Midbrain (tissue), 1 donor: ENCODE data around the gene PCDH1.

Experiments
- DNase-seq: peaks from one replicate; lab custom pipeline; 2025; lab: John Stamatoyannopoulos, UW

The PCDH1 gene

DNA sequence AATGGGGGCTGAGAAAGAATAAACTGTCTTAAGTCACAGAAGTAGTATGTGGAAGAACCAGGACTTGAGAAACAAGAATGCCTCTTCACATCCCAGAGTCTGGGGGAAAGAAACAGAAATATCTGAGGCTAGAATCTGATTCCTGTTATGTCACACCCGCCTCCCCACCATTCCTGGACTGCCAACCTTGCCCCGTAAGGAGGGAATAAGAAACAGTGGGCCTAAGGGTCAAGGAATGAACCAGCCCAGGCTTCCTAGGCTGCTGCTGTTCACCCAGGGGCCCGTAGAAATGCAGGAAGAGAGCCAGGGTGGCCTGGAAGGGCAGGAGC, 4.3 kb downstream of the PCDH1 start:
- no peak for DNase-seq

DNA sequence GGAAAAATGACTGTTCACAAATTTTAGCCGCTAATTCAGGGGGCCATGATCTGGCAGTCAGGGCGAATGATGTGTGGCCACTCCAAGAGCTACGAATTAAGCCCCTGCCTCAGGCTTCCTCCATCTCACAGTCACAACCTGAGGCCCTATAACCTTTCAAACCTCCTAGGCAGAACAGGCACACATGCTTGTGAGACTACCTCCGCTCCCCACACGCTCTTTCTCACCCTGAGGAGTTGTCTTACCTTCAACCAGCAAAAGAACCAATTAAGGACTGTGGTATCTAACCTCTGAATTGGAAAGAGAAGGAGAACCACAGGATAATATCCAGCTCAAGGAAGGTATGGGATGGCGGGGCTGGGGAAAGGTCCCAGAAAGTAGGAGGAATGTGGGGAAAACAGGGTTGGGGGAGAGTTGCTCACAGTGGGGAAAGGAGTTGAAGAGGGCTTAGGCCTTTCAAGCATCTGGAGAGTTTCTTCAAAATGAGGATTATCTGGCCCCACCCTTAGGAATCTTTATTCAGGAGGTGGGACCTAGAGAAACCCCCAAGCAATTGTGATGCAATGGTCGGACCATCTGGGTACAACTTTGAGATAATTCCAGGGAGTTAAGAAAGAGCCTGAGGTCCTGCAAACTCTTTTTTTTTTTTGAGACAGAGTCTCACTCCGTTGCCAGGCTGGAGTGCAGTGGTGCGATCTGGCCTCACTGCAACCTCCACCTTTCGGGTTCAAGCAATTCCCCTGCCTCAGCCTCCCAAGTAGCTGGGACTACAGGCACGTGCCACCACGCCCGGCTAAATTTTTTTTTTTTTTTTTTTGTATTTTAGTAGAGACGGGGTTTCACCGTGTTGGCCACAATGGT, 5.5 kb downstream of the PCDH1 start:
- DNase-seq: no peak

DNA sequence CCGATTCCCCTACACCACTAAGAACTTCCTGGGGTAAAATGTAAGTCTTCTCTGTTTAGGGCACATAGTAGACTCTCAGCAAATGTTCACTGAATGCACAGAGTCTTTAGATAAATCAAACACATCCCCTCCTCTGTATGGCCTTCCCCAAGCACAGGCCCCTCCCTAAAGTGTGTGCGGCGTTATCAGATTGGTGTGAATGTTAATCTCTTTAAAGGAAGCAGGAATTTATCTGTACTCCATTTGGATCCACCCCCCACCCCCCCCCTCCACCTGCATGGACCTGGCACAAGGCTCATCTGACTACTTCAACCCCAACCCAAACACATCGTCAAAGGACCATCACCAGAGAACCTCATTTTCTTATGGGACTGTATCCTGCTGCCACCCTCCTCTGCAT, 6.3 kb downstream of the PCDH1 start:
- DNase-seq: no peak

DNA sequence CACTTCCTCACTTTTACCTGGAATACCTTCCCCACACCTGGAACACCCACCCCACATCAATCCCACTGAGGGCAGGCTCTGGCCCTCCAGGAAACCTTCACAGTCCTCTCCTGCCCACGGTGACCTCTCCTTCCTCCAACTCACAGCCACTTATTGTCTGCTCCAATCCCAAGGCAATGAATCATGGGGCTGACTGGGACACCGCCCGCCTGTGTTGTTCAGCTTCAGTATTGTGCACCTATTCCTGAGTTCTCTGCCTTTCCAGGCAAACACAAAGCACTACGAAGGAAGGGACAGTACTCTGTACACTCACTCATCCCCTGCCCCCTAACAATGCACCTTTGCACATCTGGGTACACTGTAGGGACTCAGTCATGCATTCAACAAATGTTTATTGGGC, 7.3 kb downstream of the PCDH1 start:
- no peak for DNase-seq

DNA sequence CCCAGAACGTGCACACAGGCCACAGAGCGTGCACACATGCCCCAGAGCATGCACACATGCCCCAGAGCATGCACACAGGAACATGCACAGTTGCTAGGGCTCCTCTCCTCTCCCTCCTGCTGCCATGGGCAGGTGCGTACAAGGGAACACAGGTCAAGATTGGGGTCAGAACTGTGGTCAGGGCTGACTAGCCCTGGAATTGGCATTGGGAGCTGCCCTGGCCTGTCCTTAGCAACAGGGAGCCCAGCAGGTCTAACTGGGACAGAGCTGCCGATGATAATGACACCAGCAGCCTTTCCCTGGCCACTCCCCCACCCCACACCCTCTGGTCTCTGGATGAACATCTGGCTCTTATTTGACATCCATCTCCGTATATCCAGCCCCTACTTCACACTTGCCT, 8.0 kb downstream of the PCDH1 start:
- no peak for DNase-seq

DNA sequence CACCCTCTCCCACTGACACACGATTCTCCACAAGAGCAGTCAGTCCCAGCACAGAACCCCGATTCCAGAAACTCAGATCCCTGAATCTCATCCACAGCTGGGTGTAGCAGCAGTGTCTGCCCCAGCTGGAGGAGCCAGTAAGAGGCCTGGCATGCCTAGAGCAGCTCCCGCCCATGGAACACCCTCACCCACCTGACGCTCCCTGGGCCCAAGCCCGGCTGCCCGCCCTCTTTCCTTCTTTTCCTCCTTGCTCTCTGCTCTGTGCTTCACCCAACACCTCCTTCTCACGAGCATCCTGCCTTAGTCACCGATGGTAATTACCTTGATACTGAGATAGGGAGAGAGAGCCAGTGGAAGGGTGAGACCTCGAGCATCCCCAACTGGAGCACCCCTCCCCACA, 8.7 kb downstream of the PCDH1 start:
- no peak for DNase-seq

DNA sequence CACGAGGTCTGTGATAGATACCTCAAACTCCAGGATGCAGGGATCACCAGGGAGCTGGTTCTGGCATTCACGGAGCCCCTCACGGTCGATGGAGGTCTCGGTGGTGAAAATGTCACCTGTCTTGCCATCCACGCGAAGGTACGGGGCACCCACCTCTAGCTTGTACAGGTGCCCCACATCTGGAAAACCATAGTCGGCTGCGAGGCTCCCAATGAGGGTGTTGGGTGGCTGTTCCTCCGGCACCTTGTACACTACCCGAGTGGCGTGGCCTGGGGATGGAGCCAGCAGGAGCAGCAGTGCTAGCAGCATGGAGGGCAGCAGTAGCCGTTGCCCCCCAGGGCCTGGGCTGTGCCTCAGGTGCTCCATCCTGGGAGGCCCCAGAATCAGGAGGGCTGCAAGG, 9.2 kb downstream of the PCDH1 start:
- DNase-seq: no peak

DNA sequence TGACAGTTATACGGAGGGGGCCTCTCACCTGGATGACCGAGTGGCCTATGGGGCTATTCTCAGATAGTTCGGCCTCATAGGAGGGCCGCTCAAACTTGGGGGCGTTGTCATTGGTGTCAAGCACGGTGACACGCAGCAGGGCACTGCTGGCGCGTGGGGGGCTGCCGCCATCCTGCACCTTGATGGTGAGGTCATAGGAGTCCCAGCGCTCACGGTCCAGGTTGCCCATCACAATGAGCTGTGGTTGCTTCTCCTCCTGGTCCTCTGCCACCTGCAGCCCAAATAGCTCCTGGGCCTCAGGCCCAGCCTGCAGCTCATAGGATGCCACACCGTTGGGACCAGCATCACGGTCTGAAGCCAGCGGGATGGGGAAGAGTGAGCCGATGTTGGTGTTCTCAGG, 9.7 kb downstream of the PCDH1 start:
- DNase-seq: no peak

DNA sequence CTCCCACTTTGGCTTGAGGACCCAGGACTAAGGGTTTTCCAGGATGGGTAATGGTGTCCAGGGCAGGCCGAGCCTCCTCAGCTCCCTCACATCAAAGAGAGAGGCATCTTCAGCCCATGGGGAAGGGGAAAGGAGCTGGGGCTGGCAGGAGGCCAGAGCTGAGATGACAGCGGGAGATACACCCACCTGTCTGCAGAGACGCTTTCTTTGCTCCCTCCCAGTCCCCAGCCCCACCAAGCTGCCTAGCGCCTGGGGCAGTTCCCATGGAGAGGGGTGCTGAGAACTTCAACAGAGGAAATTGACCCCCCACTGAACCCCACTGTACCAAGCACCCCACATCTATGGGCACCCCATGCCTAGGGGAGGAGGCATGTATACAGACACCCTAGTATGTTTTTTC, 10.6 kb downstream of the PCDH1 start:
- no peak for DNase-seq

DNA sequence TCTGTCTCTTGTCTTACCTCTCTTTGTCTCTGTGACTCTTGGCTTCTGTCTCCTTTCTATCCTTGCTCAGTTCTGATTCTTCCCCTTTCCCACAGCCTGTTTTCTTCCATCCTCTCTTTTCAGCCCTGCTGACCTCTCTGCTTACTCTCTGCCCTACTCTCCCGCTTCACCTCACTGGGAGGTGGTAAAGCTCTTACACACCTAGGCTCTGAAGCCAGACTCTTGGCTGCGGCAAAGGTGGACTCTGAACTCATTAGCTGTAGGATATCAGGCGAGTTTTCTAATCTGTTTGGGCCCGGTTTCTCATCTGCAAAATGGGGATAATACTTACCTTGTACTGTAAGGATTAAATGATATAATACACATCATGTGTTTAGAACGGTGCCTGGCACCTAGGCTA, 11.1 kb downstream of the PCDH1 start:
- no peak for DNase-seq

DNA sequence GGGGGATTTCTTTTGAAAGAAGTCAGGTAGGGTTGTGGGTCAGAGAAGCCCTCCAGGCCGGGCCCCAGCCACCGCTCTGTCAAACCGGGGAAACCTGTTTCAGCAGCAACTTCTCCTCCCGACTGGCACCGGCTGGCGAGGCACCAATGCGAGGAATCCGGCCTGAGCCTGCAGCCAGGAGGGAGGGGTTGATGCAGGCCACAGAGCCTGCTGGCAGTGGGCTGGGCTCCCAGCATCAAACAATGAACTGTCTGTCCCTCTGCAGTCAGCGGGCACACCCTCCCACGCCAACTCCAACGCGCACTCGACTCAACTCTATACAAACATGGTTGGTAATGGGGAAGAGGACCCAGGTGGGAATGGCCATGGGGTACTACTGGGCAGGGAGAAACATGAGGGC, 12.1 kb downstream of the PCDH1 start:
- peak; percentile 90 for DNase-seq

DNA sequence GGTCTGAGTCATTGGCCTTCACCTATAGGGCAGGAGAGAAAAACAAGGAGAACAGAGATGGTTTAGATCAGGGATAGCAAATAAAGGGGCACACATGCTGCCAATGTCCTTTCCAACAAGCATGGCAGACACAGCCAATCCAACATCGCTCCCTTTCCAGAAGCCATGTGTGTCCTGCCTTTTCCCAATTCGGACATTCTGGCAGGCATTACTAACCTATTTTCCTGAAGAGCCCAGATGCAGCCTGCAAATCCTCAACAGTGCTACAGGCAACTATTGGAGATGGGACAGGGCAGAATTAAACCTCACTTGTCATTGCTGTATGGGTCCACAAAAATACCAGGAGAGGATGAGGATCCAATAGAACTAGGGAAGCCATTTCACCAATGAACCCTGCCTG, 12.8 kb downstream of the PCDH1 start:
- no peak for DNase-seq

DNA sequence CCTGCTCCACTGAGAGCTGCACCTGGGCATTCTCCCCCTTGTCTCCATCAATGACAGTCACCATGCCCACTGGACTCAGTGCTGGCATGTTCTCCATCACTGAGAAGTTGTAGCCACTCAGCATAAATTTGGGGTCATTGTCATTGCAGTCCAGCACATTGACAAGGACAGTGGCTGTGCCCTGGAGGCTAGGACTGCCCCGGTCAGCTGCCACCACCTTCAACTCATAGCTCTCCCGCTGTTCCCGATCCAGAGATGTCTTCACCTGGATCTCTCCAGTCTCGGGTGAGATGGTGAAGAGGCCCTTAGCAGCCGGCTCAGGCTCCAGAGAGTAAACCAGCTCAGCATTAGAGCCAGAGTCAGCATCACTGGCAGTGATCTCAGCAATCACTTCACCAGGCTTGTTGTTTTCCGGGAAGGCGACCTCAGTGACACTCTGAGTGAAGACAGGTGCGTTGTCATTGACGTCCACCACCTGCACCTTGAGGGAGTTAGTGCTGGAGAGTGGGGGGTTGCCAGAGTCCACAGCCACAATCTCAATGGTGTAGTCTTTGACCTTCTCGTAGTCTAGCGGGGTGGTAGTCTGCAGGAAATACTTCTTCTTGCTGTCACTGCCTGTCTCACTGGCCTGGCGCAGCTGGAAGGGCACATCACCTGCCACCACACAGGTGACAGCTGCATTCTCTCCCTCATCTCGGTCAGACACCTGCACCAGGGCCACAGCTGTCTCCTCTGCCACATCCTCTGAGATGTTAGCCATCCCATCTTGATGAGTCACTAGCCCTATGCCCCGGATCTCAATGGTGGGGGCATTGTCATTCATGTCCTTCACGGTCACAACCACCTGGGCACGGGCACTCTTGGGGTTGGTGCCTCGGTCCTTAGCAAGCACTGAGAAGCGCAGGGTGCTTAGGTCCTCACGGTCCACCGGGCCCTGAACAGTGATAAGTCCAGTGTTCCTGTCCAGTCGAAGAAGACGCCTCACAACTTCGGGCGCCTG, 13.5 kb downstream of the PCDH1 start:
- DNase-seq: no peak

DNA sequence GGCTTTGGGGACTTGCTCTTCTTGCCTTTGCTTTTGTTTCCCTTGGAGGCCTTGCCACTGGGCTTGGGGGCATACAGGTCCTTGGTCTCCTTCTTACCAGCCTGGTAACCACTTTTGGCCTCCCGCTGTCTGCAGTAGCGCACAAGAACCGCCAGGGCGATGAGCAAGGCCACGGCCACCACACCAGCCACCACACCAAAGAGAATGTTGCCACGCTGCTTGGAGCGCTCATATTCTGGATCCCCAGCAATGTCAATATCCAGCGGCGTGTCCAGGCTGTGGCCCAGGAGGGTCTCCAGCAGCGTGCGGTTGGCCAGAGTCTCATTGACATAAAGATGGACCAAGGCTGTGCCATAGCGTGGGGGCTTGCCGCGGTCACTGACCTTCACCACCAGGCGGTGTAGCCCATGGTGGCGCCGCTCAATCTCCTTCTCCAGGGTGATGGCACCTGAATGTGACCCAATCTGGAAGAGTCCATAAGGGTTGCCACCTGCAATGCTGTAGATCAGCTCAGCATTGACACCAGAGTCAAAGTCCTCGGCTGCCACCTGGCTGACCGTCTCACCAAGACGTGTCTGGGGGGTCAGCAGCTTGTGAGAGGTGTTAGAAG, 14.5 kb downstream of the PCDH1 start:
- DNase-seq: no peak

DNA sequence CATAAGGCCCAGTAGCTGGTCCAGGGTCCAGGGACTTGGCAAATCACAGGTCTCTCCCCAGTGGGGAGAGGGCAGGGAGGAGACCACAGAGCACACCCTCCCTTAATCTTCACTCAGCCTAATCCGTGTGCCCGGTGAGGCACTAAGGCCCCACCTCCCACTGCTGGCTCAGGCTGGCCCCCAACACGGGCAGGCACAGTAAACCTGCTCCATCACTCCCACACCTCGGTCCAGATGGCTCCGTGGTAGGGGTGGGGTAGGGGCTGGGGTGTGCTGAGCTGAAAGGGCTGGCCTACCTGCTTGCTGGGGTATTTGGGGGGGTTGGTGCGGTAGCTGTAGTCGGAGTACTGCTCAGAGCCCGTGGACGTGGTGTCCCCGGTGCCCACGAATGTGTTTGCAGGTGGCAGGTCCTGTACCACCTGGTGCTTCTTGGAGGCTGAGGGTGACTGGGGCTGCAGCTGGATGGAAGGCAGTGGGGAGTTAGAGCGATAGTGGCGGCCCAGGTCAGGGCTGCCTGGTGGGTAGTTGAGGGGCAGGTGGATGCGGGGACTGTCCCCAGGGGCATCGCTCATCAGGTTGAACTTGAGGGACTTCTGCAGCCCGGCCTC, 15.2 kb downstream of the PCDH1 start:
- no peak for DNase-seq

DNA sequence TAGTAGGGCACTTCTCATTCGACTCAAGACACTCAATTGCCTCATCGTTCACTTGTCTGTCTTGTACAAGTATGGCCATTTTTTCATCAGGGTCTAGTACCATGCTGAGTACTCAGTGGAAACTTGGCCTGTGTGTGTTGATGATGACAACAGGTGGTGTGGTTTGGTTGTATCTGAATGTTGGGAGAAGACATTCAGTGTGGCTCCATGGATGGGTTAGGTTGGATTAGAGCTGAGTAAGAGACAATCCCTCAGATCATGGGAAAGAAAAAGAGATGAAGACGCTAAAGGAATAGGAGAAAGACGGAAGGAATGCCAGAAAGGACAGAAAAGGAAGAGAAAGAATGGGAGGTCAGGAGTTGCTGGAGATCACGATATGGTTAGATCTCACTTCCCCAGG, 17.0 kb downstream of the PCDH1 start:
- DNase-seq: no peak

DNA sequence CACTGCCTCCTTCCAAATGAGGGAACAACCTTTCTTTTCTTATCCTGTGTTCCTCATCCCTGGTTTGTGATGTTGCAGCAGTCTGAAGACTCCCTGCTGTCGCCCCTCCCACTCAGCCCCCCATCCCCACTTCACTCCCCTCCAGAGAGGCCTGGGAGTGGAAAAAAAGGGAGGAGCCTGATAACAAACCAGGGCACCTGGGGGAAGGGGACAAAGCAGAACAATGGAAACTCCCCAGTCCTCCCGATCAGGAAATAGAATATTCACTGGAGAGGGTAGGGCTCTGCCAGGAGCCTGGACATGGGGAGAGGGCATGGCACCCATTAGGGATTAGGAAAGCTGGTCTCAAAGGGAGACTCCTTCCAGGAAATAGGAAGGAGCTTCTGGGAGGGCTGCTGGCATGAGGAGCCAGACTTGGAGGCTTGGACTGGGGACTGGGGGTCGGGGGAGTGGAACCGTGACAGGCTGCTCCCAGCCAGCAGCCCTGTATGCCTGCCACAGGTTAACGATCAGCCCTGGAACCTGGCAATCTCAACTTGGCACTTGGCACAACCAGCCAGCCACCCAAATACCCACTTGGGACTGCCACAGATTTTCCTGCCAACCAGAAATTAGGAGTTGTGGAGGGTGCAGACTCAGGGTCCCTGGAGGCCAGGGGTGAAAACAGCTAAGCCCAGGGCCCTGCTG, 20.0 kb downstream of the PCDH1 start:
- DNase-seq: no peak

DNA sequence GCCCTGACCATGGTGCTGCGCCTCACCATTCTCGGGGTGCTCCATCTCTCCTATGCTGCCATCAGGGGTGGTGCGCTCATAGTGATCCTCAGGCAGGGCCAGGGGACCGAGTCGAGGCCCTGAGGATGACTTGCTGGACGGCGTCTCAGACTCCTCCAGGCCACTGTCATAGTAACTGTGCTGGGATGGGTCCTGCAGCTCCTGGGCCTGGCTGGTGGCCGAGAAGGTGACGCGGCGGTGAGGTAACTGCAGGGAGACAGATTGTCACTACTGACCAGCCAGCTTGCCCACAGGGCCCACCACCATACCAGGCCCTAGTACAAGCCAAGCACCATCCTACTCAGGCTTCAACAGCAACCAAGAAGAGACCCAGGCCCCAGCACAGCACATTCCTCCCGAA, 21.0 kb downstream of the PCDH1 start:
- no peak for DNase-seq

DNA sequence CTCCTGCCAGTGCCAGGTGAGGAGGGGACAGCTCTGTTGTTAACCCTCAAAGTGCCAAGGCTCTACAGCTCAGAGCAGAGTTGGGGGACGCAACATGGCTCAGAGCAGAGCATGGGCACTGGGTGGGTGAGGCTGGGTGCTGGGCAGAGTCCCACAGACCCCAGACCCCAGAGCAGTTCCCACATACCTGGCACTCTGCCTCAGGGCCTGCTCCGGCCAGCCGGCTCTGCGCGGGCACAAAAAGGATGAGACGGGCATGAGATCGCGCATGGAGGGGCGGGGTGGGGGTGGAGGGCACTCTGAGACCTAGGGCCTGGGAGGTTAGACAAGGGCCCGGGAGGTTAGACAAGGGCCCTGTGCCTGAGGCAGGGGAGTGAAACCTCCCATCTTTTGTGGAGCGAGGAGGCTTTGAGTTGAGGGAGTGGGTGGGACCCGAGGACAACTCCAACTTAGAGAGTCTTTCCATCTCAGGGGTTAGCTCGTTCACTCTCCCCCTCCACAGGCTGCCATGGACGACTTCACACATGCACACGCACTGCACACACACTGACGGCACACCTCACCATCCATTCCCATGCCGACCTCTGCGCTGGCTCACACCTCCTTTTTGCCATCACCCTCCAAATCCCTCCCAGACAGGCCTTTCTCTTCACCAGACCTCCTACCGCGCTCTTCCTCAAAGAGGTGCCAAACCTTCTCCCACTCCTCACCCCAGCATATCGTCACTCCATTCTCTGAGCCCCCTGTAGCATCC, 22.0 kb downstream of the PCDH1 start:
- no peak for DNase-seq

DNA sequence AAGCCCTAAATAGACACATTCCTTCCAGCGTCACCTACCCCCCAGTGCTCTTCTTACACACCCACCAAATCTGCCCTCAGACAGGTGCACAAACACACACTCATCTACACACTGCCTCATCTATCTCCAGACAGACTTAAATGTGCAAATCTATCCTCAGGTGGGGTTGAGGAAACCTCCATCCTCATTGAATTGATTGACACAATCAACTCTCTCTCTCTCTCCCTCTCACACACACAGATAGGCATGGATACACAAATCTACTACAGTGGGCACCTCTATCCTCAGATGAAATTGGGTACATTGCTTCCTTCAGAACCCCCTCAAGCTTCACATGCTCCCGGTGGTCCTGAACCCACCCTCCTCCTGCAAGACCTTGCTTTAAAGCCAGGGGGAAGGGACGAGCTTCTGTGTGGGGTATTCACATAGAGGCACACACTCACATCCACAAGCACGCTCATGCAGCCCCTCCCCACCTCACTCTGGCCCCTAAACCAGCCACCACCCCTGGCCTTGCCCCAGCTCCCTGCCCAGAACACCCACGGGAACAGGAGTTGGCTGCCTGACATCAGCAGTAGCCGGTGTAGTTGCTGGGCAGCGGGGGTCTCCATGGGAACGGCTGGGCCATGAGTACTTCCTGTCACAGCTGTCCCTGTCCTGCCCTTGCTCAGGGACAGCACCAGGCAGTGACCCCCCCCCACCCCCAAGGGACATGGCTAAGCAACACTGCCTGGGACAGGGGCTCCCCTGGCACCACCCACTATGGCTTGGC, 22.8 kb downstream of the PCDH1 start:
- DNase-seq: peak; percentile 59
